Neural cell (in vitro differentiated cells): Measurements from ENCODE around the gene PARD6A. TPM values are rescaled to one million over a fixed set of nuclear protein-coding genes. Genes with fewer than 3 reads are reported as not detected.

Experiments used
- H2AFZ ChIP-seq: fragments of 200-600, 300-800 bp; sonication (generic), shearing (Covaris generic); 2 replicates; pipeline ENCODE4 v1.6.0; 2014; ENCODE audit warnings: low read depth, mild to moderate bottlenecking, antibody characterized with exemption, low read length, moderate library complexity
- H3F3A ChIP-seq: fragments of 200-600 bp; shearing (Covaris generic); 2 replicates; pipeline ENCODE4 v1.6.1; 2016; ENCODE audit warnings: mild to moderate bottlenecking, moderate library complexity, mixed read lengths, antibody characterized with exemption, low read length; ENCODE audit not compliant: insufficient read depth, poor library complexity, severe bottlenecking
- H3K27ac ChIP-seq: fragments of 200-600, 300-800 bp; sonication (generic), shearing (Covaris generic); 2 replicates; pipeline ENCODE4 v1.5.1; 2014; ENCODE audit warnings: mild to moderate bottlenecking, low read length, moderate library complexity
- H3K27me3 ChIP-seq: fragments of 300-800, 200-600 bp; sonication (generic), shearing (Covaris generic); 2 replicates; pipeline ENCODE4 v1.6.0; 2014; ENCODE audit warnings: mild to moderate bottlenecking, low read depth, low read length, moderate library complexity; ENCODE audit not compliant: insufficient read depth
- H3K36me3 ChIP-seq: fragments of 300-800, 200-600 bp; sonication (generic), shearing (Covaris generic); 2 replicates; pipeline ENCODE4 v1.5.1; 2014; ENCODE audit warnings: mild to moderate bottlenecking, antibody characterized with exemption, low read length, moderate library complexity; ENCODE audit not compliant: insufficient read depth
- H3K4me2 ChIP-seq: fragments of 300-800, 200-600 bp; sonication (generic), shearing (Covaris generic); 2 replicates; pipeline ENCODE4 v1.6.0; 2014; ENCODE audit warnings: mild to moderate bottlenecking, low read length
- H3K4me3 ChIP-seq: fragments of 300-800, 200-600 bp; sonication (generic), shearing (Covaris generic); 2 replicates; pipeline ENCODE4 v1.5.1; 2014; ENCODE audit warnings: mild to moderate bottlenecking, low read length, moderate library complexity
- H3K79me2 ChIP-seq: fragments of 200-600 bp; shearing (Covaris generic); replicated peaks from 2 replicates; pipeline ENCODE4 v1.6.0; 2014; ENCODE audit warnings: mild to moderate bottlenecking, low read length, moderate library complexity; ENCODE audit not compliant: insufficient read depth
- H3K9ac ChIP-seq: fragments of 300-800, 200-600 bp; sonication (generic), shearing (Covaris generic); 2 replicates; pipeline ENCODE4 v1.6.1; 2016; ENCODE audit warnings: mild to moderate bottlenecking, low read length, mixed read lengths
- H3K9me2 ChIP-seq: fragments of 200-600 bp; shearing (Covaris generic); 2 replicates; pipeline ENCODE4 v1.6.1; 2016; ENCODE audit warnings: mild to moderate bottlenecking, low read length, mixed read lengths; ENCODE audit not compliant: insufficient read depth
- H3K9me3 ChIP-seq: fragments of 200-600, 300-800 bp; sonication (generic), shearing (Covaris generic); 2 replicates; pipeline ENCODE4 v1.6.1; 2016; ENCODE audit warnings: mild to moderate bottlenecking, mixed run types, low read length, moderate library complexity, mixed read lengths
- H4K20me1 ChIP-seq: fragments of 200-600 bp; shearing (Covaris generic); 2 replicates; pipeline ENCODE4 v1.6.1; 2016; ENCODE audit warnings: mild to moderate bottlenecking, mixed run types; ENCODE audit not compliant: insufficient read depth
- EP300 ChIP-seq: fragments of 450-650 bp; conservative IDR thresholded peaks from 2 replicates; pipeline ENCODE4 v1.6.1; 2014; ENCODE audit warnings: antibody characterized with exemption, mild to moderate bottlenecking, moderate library complexity; ENCODE audit not compliant: poor library complexity, severe bottlenecking
- EZH2 ChIP-seq: fragments of 200-600, 300-800 bp; shearing (Covaris generic), sonication (generic); IDR thresholded peaks from 2 replicates; pipeline ENCODE4 v1.6.1; 2014; ENCODE audit warnings: antibody characterized with exemption, low read length, borderline replicate concordance, mild to moderate bottlenecking; ENCODE audit not compliant: insufficient read depth, poor library complexity, severe bottlenecking
- MXI1 ChIP-seq: fragments of 450-650 bp; conservative IDR thresholded peaks from 2 replicates; pipeline ENCODE4 v1.6.1; 2014; ENCODE audit warnings: antibody characterized with exemption, mild to moderate bottlenecking; ENCODE audit not compliant: poor library complexity, severe bottlenecking
- POLR2AphosphoS5 ChIP-seq: IDR thresholded peaks from 2 replicates; pipeline ENCODE4 v1.6.1; 2012
- RAD21 ChIP-seq: fragments of 450-650 bp; conservative IDR thresholded peaks from 2 replicates; pipeline ENCODE4 v1.6.1; 2014; ENCODE audit warnings: antibody characterized with exemption, mild to moderate bottlenecking, moderate library complexity
- SMC3 ChIP-seq: fragments of 450-650 bp; conservative IDR thresholded peaks from 2 replicates; pipeline ENCODE4 v1.6.1; 2014; ENCODE audit warnings: antibody characterized with exemption, mild to moderate bottlenecking, moderate library complexity; ENCODE audit not compliant: poor library complexity
- TAF1 ChIP-seq: IDR thresholded peaks from 2 replicates; pipeline ENCODE4 v1.6.1; 2012; ENCODE audit warnings: low read depth
- polyA plus RNA-seq: library from polyadenylated mRNA; depleted of rRNA; stranded (reverse); fragments of >200 nt; gene quantifications from 2 replicates; pipeline ENCODE4 v1.2.3, GENCODE V29; 2014
- TF ChIP-seq, protein P1 (sequence below): IDR thresholded peaks from 2 replicates; pipeline ENCODE4 v1.6.1; 2012; ENCODE audit warnings: borderline replicate concordance
- TF ChIP-seq, protein P2 (sequence below): fragments of 450-650 bp; IDR thresholded peaks from 2 replicates; pipeline ENCODE4 v1.5.1; 2014; ENCODE audit warnings: antibody characterized with exemption, mild to moderate bottlenecking, moderate library complexity; ENCODE audit not compliant: poor library complexity, severe bottlenecking

The PARD6A gene
- polyA plus RNA-seq, 1 donor from 2014 or later, result 34.8 TPM

- no peaks in the 10 kb centered on the region for H3F3A ChIP-seq
- no peak overlapping the region for H3K27ac ChIP-seq
- H3K36me3 ChIP-seq, result no peaks in the 10 kb centered on the region
- H3K4me2 ChIP-seq, result no peak overlapping the region
- no peaks in the 10 kb centered on the region for H3K79me2 ChIP-seq
- H4K20me1 ChIP-seq, result no peaks in the 10 kb centered on the region
- no peaks in the 10 kb centered on the region for H3K9me3 ChIP-seq
- no peak overlapping the region for H3K4me3 ChIP-seq
- TF ChIP-seq MXI1 (no peak), TAF1 (no peak), SMC3 (no peak), RAD21 (no peak), EZH2 (no peak), POLR2AphosphoS5 (no peak), EP300 (no peak)
- TF ChIP-seq, protein P1, sequence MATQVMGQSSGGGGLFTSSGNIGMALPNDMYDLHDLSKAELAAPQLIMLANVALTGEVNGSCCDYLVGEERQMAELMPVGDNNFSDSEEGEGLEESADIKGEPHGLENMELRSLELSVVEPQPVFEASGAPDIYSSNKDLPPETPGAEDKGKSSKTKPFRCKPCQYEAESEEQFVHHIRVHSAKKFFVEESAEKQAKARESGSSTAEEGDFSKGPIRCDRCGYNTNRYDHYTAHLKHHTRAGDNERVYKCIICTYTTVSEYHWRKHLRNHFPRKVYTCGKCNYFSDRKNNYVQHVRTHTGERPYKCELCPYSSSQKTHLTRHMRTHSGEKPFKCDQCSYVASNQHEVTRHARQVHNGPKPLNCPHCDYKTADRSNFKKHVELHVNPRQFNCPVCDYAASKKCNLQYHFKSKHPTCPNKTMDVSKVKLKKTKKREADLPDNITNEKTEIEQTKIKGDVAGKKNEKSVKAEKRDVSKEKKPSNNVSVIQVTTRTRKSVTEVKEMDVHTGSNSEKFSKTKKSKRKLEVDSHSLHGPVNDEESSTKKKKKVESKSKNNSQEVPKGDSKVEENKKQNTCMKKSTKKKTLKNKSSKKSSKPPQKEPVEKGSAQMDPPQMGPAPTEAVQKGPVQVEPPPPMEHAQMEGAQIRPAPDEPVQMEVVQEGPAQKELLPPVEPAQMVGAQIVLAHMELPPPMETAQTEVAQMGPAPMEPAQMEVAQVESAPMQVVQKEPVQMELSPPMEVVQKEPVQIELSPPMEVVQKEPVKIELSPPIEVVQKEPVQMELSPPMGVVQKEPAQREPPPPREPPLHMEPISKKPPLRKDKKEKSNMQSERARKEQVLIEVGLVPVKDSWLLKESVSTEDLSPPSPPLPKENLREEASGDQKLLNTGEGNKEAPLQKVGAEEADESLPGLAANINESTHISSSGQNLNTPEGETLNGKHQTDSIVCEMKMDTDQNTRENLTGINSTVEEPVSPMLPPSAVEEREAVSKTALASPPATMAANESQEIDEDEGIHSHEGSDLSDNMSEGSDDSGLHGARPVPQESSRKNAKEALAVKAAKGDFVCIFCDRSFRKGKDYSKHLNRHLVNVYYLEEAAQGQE, result no peak
- TF ChIP-seq, protein P2, sequence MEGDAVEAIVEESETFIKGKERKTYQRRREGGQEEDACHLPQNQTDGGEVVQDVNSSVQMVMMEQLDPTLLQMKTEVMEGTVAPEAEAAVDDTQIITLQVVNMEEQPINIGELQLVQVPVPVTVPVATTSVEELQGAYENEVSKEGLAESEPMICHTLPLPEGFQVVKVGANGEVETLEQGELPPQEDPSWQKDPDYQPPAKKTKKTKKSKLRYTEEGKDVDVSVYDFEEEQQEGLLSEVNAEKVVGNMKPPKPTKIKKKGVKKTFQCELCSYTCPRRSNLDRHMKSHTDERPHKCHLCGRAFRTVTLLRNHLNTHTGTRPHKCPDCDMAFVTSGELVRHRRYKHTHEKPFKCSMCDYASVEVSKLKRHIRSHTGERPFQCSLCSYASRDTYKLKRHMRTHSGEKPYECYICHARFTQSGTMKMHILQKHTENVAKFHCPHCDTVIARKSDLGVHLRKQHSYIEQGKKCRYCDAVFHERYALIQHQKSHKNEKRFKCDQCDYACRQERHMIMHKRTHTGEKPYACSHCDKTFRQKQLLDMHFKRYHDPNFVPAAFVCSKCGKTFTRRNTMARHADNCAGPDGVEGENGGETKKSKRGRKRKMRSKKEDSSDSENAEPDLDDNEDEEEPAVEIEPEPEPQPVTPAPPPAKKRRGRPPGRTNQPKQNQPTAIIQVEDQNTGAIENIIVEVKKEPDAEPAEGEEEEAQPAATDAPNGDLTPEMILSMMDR, result no peak
- H3K27me3 ChIP-seq, result no peaks in the 10 kb centered on the region
- H3K9ac ChIP-seq, result no peak overlapping the region
- H2AFZ ChIP-seq, result no peak overlapping the region
- H3K9me2 ChIP-seq, result no peaks in the 10 kb centered on the region
Observed at GRCh38 chr16:67676516-67676915, 15.8 kb downstream of the PARD6A start.

DNA sequence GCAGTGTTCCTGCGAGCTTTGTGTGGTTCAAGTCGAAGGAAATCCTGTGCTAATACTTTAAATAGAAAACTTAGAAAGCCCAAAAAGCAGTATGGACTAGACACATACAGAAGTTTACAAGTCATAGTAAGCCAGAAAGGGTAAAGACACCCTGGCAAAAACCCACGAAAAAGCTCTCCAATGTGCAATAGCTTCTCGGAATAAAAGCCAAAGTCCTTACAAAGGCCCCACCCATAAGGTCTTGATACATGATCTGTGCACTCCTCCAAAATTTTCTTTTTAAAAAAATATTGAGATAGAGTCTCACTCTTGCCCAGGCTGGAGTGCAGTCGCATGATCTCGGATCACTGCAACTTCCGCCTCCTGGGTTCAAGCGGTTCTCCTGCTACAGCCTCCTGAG is 16.2 kb downstream of the PARD6A start:
- H3K27ac ChIP-seq, result no peak overlapping the region
- TF ChIP-seq, protein P2, result no peak
- TF ChIP-seq EP300, result no peak
- TF ChIP-seq RAD21, result no peak
- no peak for TF ChIP-seq MXI1
- TF ChIP-seq, protein P1, result no peak
- no peak for TF ChIP-seq EZH2
- no peak for TF ChIP-seq POLR2AphosphoS5
- no peak for TF ChIP-seq SMC3
- no peak for TF ChIP-seq TAF1

More for the DNA sequence above, 16.2 kb downstream of the PARD6A start:
- no peaks in the 10 kb centered on the region for H4K20me1 ChIP-seq
- no peak overlapping the region for H3K4me2 ChIP-seq
- no peak overlapping the region for H2AFZ ChIP-seq
- no peaks in the 10 kb centered on the region for H3K9me3 ChIP-seq
- no peak overlapping the region for H3K4me3 ChIP-seq
- no peaks in the 10 kb centered on the region for H3F3A ChIP-seq
- no peaks in the 10 kb centered on the region for H3K79me2 ChIP-seq
- H3K9ac ChIP-seq, result no peak overlapping the region
- no peaks in the 10 kb centered on the region for H3K36me3 ChIP-seq
- H3K9me2 ChIP-seq, result no peaks in the 10 kb centered on the region
- H3K27me3 ChIP-seq, result no peaks in the 10 kb centered on the region
